ENCODE measurements around the gene DDX4.

DDX4 gene

GRCh38 chr5:55865831-55866230 lies 128.0 kb downstream of the DDX4 start:
- no peak for DNase-seq (ENCODE audit: low read depth in 3 of 3)

GRCh38 chr5:55866485-55866884 lies 128.6 kb downstream of the DDX4 start:
- no peak for DNase-seq (ENCODE audit: low read depth in 3 of 3)
